Measurements from ENCODE around the gene ATG2A.

The ATG2A gene

DNA sequence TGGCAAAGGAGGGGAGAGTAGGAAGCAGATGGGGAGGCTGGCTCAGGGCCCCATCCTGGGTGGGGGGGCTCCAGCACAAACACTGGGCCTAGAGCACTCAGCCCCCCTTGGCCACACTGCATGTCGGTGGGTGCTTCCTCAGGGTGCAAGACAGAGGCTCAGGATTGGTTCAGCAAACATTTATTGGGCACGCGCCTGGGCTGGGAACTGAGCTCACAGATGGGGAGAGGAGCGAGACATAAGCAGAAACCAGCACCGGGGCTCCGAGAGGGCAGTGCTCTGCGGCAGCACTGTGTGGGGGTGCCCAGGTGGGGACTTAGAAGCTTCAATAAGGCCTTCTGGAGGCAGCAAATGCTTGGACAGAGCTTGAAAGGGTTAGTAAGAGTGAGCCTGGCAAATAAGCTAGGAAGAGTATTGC is 26.5 kb downstream of the ATG2A start:
- Histone ChIP-seq H3K27me3 (ENCODE audit: control insufficient read depth, low read length) (no peaks in the 10 kb centered on the region), H3K4me3 (ENCODE audit: low read length) (no peak overlapping the region), H3K79me2 (ENCODE audit: control insufficient read depth, low read length) (no peaks in the 10 kb centered on the region), H3K4me1 (ENCODE audit: control insufficient read depth, low read length) (peaks cover 40% of the 10 kb centered on the region), H3K9me3 (ENCODE audit: control insufficient read depth, insufficient read depth, low read length) (no peaks in the 10 kb centered on the region), H4K20me1 (ENCODE audit: control insufficient read depth, insufficient read depth, low read depth, low read length) (no peaks in the 10 kb centered on the region), H3K9me2 (replicated peaks; ENCODE audit: control insufficient read depth, low read length) (no peaks in the 10 kb centered on the region), H3K4me2 (ENCODE audit: low read length) (no peak overlapping the region), H3F3A (ENCODE audit: control insufficient read depth, insufficient read depth) (peaks cover 7% of the 10 kb centered on the region; the same call in 1 of the 2 replicates), H3K27ac (ENCODE audit: low read depth, low read length) (no peak overlapping the region), H3K36me3 (ENCODE audit: control insufficient read depth, low read length) (peaks cover 3% of the 10 kb centered on the region; the same call in 1 of the 2 replicates)
- no peak for TF ChIP-seq EZH2phosphoT487 (IDR thresholded peaks at IDR 0.05; ENCODE audit: borderline replicate concordance, low read length)

- Histone ChIP-seq H3K4me2 (ENCODE audit: low read length) (no peak overlapping the region), H3K27me3 (ENCODE audit: control insufficient read depth, low read length) (no peaks in the 10 kb centered on the region), H3K4me1 (ENCODE audit: control insufficient read depth, low read length) (peaks cover 43% of the 10 kb centered on the region), H3F3A (ENCODE audit: control insufficient read depth, insufficient read depth) (peaks cover 7% of the 10 kb centered on the region; the same call in 1 of the 2 replicates), H3K27ac (ENCODE audit: low read depth, low read length) (no peak overlapping the region), H4K20me1 (ENCODE audit: control insufficient read depth, insufficient read depth, low read depth, low read length) (no peaks in the 10 kb centered on the region), H3K9me3 (ENCODE audit: control insufficient read depth, insufficient read depth, low read length) (no peaks in the 10 kb centered on the region), H3K79me2 (ENCODE audit: control insufficient read depth, low read length) (no peaks in the 10 kb centered on the region), H3K36me3 (ENCODE audit: control insufficient read depth, low read length) (no peaks in the 10 kb centered on the region), H3K9me2 (replicated peaks; ENCODE audit: control insufficient read depth, low read length) (no peaks in the 10 kb centered on the region), H3K4me3 (ENCODE audit: low read length) (no peak overlapping the region)
- TF ChIP-seq EZH2phosphoT487 (IDR thresholded peaks at IDR 0.05; ENCODE audit: borderline replicate concordance, low read length), result no peak
- TF ChIP-seq, protein P1, sequence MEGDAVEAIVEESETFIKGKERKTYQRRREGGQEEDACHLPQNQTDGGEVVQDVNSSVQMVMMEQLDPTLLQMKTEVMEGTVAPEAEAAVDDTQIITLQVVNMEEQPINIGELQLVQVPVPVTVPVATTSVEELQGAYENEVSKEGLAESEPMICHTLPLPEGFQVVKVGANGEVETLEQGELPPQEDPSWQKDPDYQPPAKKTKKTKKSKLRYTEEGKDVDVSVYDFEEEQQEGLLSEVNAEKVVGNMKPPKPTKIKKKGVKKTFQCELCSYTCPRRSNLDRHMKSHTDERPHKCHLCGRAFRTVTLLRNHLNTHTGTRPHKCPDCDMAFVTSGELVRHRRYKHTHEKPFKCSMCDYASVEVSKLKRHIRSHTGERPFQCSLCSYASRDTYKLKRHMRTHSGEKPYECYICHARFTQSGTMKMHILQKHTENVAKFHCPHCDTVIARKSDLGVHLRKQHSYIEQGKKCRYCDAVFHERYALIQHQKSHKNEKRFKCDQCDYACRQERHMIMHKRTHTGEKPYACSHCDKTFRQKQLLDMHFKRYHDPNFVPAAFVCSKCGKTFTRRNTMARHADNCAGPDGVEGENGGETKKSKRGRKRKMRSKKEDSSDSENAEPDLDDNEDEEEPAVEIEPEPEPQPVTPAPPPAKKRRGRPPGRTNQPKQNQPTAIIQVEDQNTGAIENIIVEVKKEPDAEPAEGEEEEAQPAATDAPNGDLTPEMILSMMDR (IDR thresholded peaks at IDR 0.05; ENCODE audit: low read depth, low read length, poor library complexity, severe bottlenecking), result no peak
Measured at GRCh38 chr11:64888729-64889511, 28.1 kb downstream of the ATG2A start.

DNA sequence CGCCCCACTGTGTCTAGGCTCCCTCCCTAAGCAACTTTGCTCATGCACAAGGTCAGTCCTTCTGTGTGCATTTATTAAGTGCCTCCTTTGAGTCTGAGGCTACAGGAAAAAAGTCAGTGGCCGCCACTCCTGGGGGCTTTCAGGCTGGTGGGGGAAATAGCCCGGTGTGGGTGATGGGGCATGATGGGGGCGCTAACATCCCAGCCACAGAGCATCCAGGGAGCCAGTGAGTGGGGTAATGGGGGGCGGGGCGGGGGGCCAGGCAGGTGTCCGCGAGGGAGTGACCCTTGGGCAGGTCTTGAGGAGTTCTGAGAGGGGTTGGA is 28.6 kb downstream of the ATG2A start:
- no peaks in the 10 kb centered on the region for H3K27me3 ChIP-seq (ENCODE audit: control insufficient read depth, low read length)

More for the DNA sequence above, 28.6 kb downstream of the ATG2A start:
- Histone ChIP-seq H3K4me3 (ENCODE audit: low read length) (peak overlapping the region; percentile 65), H3K4me2 (ENCODE audit: low read length) (peak overlapping the region; percentile 83), H3K36me3 (ENCODE audit: control insufficient read depth, low read length) (no peaks in the 10 kb centered on the region), H3K27ac (ENCODE audit: low read depth, low read length) (no peak overlapping the region), H3F3A (ENCODE audit: control insufficient read depth, insufficient read depth) (peaks cover 7% of the 10 kb centered on the region), H3K79me2 (ENCODE audit: control insufficient read depth, low read length) (no peaks in the 10 kb centered on the region), H3K9me3 (ENCODE audit: control insufficient read depth, insufficient read depth, low read length) (no peaks in the 10 kb centered on the region), H3K9me2 (replicated peaks; ENCODE audit: control insufficient read depth, low read length) (no peaks in the 10 kb centered on the region), H3K4me1 (ENCODE audit: control insufficient read depth, low read length) (peaks cover 46% of the 10 kb centered on the region), H4K20me1 (ENCODE audit: control insufficient read depth, insufficient read depth, low read depth, low read length) (no peaks in the 10 kb centered on the region)
- TF ChIP-seq, protein P1 (IDR thresholded peaks at IDR 0.05; ENCODE audit: low read depth, low read length, poor library complexity, severe bottlenecking), result no peak
- no peak for TF ChIP-seq EZH2phosphoT487 (IDR thresholded peaks at IDR 0.05; ENCODE audit: borderline replicate concordance, low read length)

Data from DOHH2 (cell line).